ENCODE results near the gene DGKQ.
A peak's percentile ranks its signal among the peaks of the same experiment; 100 is the strongest.

Gene DGKQ

GRCh38 chr4:973431-974397, at the start of gene DGKQ:
Gene DGKQ (minus strand): TSS chr4:973569. CDS start chr4:973482, 87 bp downstream.
- peaks cover 15% of the 10 kb centered on the region; the same call in 1 of the 2 replicates for H3K9me3 ChIP-seq (ENCODE audit: insufficient read depth, low read length)
- TF ChIP-seq ZNF274 (IDR thresholded peaks at IDR 0.05; ENCODE audit: low read depth, low read length) (no peak), SUZ12 (IDR thresholded peaks at IDR 0.05; ENCODE audit: extremely low read depth, insufficient read depth, insufficient read length) (no peak), YY1 (IDR thresholded peaks at IDR 0.05; ENCODE audit: insufficient read depth, insufficient read length) (no peak)
- H3K36me3 ChIP-seq (ENCODE audit: insufficient read depth, insufficient read length, low read length) = no peaks in the 10 kb centered on the region
- H3K4me1 ChIP-seq (ENCODE audit: insufficient read depth, insufficient read length) = peaks cover 20% of the 10 kb centered on the region
- DNase-seq (ENCODE audit: low read depth, low spot score) = peak; percentile 36
- peak within 1 kb of the TSS; percentile 71 for H3K4me3 ChIP-seq (ENCODE audit: insufficient read length, low read depth)
- peak within 1 kb of the TSS; percentile 81 for H3K9ac ChIP-seq (ENCODE audit: insufficient read length, low read depth)
- peaks cover 38% of the 10 kb centered on the region for H3K27me3 ChIP-seq (ENCODE audit: insufficient read depth, insufficient read length)

GRCh38 chr4:1022739-1023066, 49.3 kb upstream of the DGKQ start:
- no peak for TF ChIP-seq YY1 (IDR thresholded peaks at IDR 0.05; ENCODE audit: insufficient read depth, insufficient read length)
- TF ChIP-seq SUZ12 (IDR thresholded peaks at IDR 0.05; ENCODE audit: extremely low read depth, insufficient read depth, insufficient read length) = no peak
- no peak for TF ChIP-seq ZNF274 (IDR thresholded peaks at IDR 0.05; ENCODE audit: low read depth, low read length)
- Histone ChIP-seq H3K36me3 (ENCODE audit: insufficient read depth, insufficient read length, low read length) (peaks cover 26% of the 10 kb centered on the region), H3K4me3 (ENCODE audit: insufficient read length, low read depth) (no peak overlapping the region), H3K4me1 (ENCODE audit: insufficient read depth, insufficient read length) (peaks cover 37% of the 10 kb centered on the region), H3K9me3 (ENCODE audit: insufficient read depth, low read length) (no peaks in the 10 kb centered on the region), H3K27me3 (ENCODE audit: insufficient read depth, insufficient read length) (peaks cover 37% of the 10 kb centered on the region), H3K9ac (ENCODE audit: insufficient read length, low read depth) (no peak overlapping the region)
- DNase-seq (ENCODE audit: low read depth, low spot score) = no peak

DNA sequence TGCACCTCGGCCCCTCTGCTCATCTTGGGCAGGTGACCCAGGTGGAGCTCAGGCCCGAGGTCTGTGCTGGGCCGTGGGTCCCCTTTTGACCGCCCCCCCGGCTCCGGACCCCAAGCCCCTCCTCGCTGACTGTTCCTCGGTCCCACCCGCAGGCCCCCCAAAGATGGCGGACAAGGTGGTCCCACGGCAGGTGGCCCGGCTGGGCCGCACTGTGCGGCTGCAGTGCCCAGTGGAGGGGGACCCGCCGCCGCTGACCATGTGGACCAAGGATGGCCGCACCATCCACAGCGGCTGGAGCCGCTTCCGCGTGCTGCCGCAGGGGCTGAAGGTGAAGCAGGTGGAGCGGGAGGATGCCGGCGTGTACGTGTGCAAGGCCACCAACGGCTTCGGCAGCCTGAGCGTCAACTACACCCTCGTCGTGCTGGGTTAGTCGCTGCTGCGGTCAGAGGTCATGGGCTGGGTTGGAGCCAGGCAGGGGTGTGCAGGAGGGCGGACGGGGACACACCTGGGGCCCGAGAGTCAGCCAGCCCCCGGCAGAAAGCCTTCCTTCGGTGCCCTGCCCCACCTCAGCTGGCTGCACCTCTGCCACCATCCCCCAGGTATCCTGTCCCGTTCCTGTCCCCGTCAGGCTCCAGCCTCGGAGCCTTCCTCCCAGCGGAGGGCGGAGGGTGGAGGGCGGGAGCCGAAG, 48.8 kb upstream of the DGKQ start:
- H3K9me3 ChIP-seq (ENCODE audit: insufficient read depth, low read length) = no peaks in the 10 kb centered on the region
- TF ChIP-seq YY1 (IDR thresholded peaks at IDR 0.05; ENCODE audit: insufficient read depth, insufficient read length) (no peak), ZNF274 (IDR thresholded peaks at IDR 0.05; ENCODE audit: low read depth, low read length) (no peak), SUZ12 (IDR thresholded peaks at IDR 0.05; ENCODE audit: extremely low read depth, insufficient read depth, insufficient read length) (no peak)
- H3K36me3 ChIP-seq (ENCODE audit: insufficient read depth, insufficient read length, low read length) = peaks cover 26% of the 10 kb centered on the region
- peak overlapping the region; percentile 8 for H3K9ac ChIP-seq (ENCODE audit: insufficient read length, low read depth)
- H3K4me1 ChIP-seq (ENCODE audit: insufficient read depth, insufficient read length) = peaks cover 35% of the 10 kb centered on the region
- H3K27me3 ChIP-seq (ENCODE audit: insufficient read depth, insufficient read length) = peaks cover 42% of the 10 kb centered on the region
- DNase-seq (ENCODE audit: low read depth, low spot score) = no peak
- no peak overlapping the region for H3K4me3 ChIP-seq (ENCODE audit: insufficient read length, low read depth)

- peaks cover 49% of the 10 kb centered on the region for H3K27me3 ChIP-seq (ENCODE audit: insufficient read depth, insufficient read length)
- DNase-seq (ENCODE audit: low read depth, low spot score) = no peak
- peaks cover 35% of the 10 kb centered on the region for H3K4me1 ChIP-seq (ENCODE audit: insufficient read depth, insufficient read length)
- no peak overlapping the region for H3K4me3 ChIP-seq (ENCODE audit: insufficient read length, low read depth)
- H3K9me3 ChIP-seq (ENCODE audit: insufficient read depth, low read length) = no peaks in the 10 kb centered on the region
- TF ChIP-seq SUZ12 (IDR thresholded peaks at IDR 0.05; ENCODE audit: extremely low read depth, insufficient read depth, insufficient read length) = no peak
- no peak for TF ChIP-seq YY1 (IDR thresholded peaks at IDR 0.05; ENCODE audit: insufficient read depth, insufficient read length)
- no peak for TF ChIP-seq ZNF274 (IDR thresholded peaks at IDR 0.05; ENCODE audit: low read depth, low read length)
- H3K9ac ChIP-seq (ENCODE audit: insufficient read length, low read depth) = no peak overlapping the region
- H3K36me3 ChIP-seq (ENCODE audit: insufficient read depth, insufficient read length, low read length) = peaks cover 26% of the 10 kb centered on the region
Measured at GRCh38 chr4:1021386-1022050, 48.1 kb upstream of the DGKQ start.

- DNase-seq (ENCODE audit: low read depth, low spot score) = no peak
- peaks cover 65% of the 10 kb centered on the region for H3K27me3 ChIP-seq (ENCODE audit: insufficient read depth, insufficient read length)
- no peak for TF ChIP-seq ZNF274 (IDR thresholded peaks at IDR 0.05; ENCODE audit: low read depth, low read length)
- TF ChIP-seq YY1 (IDR thresholded peaks at IDR 0.05; ENCODE audit: insufficient read depth, insufficient read length) = no peak
- no peak for TF ChIP-seq SUZ12 (IDR thresholded peaks at IDR 0.05; ENCODE audit: extremely low read depth, insufficient read depth, insufficient read length)
- H3K4me3 ChIP-seq (ENCODE audit: insufficient read length, low read depth) = no peak overlapping the region
- H3K9ac ChIP-seq (ENCODE audit: insufficient read length, low read depth) = peak overlapping the region; percentile 39
- no peaks in the 10 kb centered on the region for H3K9me3 ChIP-seq (ENCODE audit: insufficient read depth, low read length)
- H3K4me1 ChIP-seq (ENCODE audit: insufficient read depth, insufficient read length) = peaks cover 40% of the 10 kb centered on the region
- H3K36me3 ChIP-seq (ENCODE audit: insufficient read depth, insufficient read length, low read length) = peaks cover 13% of the 10 kb centered on the region
Measured at GRCh38 chr4:1019729-1020470, 46.5 kb upstream of the DGKQ start.

DNA sequence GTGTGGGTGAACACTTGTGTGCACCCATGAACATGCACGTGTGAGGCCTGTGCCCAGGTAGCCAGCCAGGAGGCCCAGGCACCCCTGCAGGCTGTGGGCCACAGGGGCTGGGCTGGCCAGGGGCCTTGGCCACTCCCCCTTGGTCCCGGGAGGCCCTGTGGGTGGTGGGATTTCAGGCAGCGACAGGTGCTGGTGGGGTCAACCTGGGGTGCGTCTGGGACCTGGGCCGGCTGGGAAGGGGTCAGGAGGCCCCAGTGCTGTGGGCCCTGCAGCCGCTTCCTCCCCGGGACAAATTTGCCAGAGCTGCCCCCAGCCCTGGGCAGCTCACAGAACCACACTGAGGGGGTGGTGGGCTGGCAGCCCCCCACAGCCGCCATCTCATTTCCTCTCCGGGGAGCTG, 46.0 kb upstream of the DGKQ start:
- Histone ChIP-seq H3K36me3 (ENCODE audit: insufficient read depth, insufficient read length, low read length) (peaks cover 9% of the 10 kb centered on the region), H3K9me3 (ENCODE audit: insufficient read depth, low read length) (no peaks in the 10 kb centered on the region), H3K4me3 (ENCODE audit: insufficient read length, low read depth) (no peak overlapping the region), H3K4me1 (ENCODE audit: insufficient read depth, insufficient read length) (peaks cover 45% of the 10 kb centered on the region), H3K27me3 (ENCODE audit: insufficient read depth, insufficient read length) (peaks cover 71% of the 10 kb centered on the region), H3K9ac (ENCODE audit: insufficient read length, low read depth) (peak overlapping the region; percentile 39)
- no peak for DNase-seq (ENCODE audit: low read depth, low spot score)
- TF ChIP-seq YY1 (IDR thresholded peaks at IDR 0.05; ENCODE audit: insufficient read depth, insufficient read length) (no peak), SUZ12 (IDR thresholded peaks at IDR 0.05; ENCODE audit: extremely low read depth, insufficient read depth, insufficient read length) (no peak), ZNF274 (IDR thresholded peaks at IDR 0.05; ENCODE audit: low read depth, low read length) (no peak)

All from NT2/D1 (cell line).